ENCODE measurements around the gene ADGRB2. TPM values are rescaled to one million over a fixed set of nuclear protein-coding genes. Genes with fewer than 3 reads are reported as not detected.

ADGRB2 gene
- total RNA-seq, 1 donor from 2014 or later, result 7.1 TPM

DNA sequence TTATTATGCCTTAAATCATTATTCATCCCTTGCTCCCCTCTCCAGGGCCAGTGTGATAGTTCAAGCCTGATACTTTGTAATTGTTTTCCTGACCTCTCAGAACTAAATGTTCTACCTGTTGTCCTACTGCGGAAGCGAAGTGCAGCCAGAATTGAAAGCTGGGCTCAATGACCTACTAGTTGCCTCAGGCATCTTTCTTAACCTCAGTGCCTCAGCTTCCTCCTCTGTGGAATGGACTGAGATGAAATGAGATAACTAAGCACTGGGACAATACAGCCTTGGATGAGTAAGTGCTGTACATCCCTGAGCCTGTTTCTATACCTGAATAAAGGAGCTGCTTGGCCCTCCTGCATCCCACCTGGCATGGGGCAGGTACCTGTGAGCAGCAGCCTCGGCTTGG lies 86.7 kb downstream of the ADGRB2 start:
- H3K4me3 Mint-ChIP-seq, result no peak overlapping the region
- no peaks in the 10 kb centered on the region for H3K36me3 Mint-ChIP-seq
- H3K9me3 Mint-ChIP-seq, result no peaks in the 10 kb centered on the region

More for the DNA sequence above, 86.7 kb downstream of the ADGRB2 start:
- peak overlapping the region; percentile 19 for H3K27ac Mint-ChIP-seq
- H3K9me3 ChIP-seq (ENCODE audit: low read depth), result no peaks in the 10 kb centered on the region
- H3K4me2 ChIP-seq, result no peak overlapping the region
- H3K27me3 Mint-ChIP-seq (ENCODE audit: insufficient read depth, low read depth), result peaks cover 13% of the 10 kb centered on the region
- TF ChIP-seq EZH2 (IDR thresholded peaks at IDR 0.05) (no peak), EZH2phosphoT487 (IDR thresholded peaks at IDR 0.05) (no peak)
- TF ChIP-seq, protein P1, sequence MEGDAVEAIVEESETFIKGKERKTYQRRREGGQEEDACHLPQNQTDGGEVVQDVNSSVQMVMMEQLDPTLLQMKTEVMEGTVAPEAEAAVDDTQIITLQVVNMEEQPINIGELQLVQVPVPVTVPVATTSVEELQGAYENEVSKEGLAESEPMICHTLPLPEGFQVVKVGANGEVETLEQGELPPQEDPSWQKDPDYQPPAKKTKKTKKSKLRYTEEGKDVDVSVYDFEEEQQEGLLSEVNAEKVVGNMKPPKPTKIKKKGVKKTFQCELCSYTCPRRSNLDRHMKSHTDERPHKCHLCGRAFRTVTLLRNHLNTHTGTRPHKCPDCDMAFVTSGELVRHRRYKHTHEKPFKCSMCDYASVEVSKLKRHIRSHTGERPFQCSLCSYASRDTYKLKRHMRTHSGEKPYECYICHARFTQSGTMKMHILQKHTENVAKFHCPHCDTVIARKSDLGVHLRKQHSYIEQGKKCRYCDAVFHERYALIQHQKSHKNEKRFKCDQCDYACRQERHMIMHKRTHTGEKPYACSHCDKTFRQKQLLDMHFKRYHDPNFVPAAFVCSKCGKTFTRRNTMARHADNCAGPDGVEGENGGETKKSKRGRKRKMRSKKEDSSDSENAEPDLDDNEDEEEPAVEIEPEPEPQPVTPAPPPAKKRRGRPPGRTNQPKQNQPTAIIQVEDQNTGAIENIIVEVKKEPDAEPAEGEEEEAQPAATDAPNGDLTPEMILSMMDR (IDR thresholded peaks at IDR 0.05), result no peak
- H3K4me3 ChIP-seq, result no peak overlapping the region
- H3K27ac ChIP-seq, result no peak overlapping the region
- no peaks in the 10 kb centered on the region for H3F3A ChIP-seq (ENCODE audit: low read depth)
- H3K27me3 ChIP-seq, result no peaks in the 10 kb centered on the region
- no peaks in the 10 kb centered on the region for H3K79me2 ChIP-seq (ENCODE audit: low read depth)
- H3K36me3 ChIP-seq, result no peaks in the 10 kb centered on the region
- H4K20me1 ChIP-seq (ENCODE audit: low read depth), result no peaks in the 10 kb centered on the region
- no peak for DNase-seq (ENCODE audit: low spot score)
- no peaks in the 10 kb centered on the region for H3K4me1 ChIP-seq
- H2AFZ ChIP-seq (replicated peaks), result no peak overlapping the region
- no peak overlapping the region for H3K9ac ChIP-seq
- peaks cover 22% of the 10 kb centered on the region for H3K4me1 Mint-ChIP-seq

Small RNAs within 50 kb of the gene (microRNA-seq; reads per million reads assigned to microRNA genes)
- gene MIR4254, result not detected

Small RNAs within 50 kb of the gene (small RNA-seq; reads per million reads assigned to genes)
- gene MIR4254, result not detected

Other genes starting within 250 kb of the ADGRB2 start
- not detected in 2 replicates for gene TINAGL1, start 187.8 kb downstream of the ADGRB2 start, total RNA-seq (ENCODE audit: low replicate concordance)
- gene HCRTR1, start 146.7 kb downstream of the ADGRB2 start, total RNA-seq (ENCODE audit: low replicate concordance), result 0.06 TPM in 1 of 2 replicates, not detected in the other
- 30.7 and 47.7 TPM in 2 replicates for gene PEF1, start 119.5 kb downstream of the ADGRB2 start, total RNA-seq (ENCODE audit: low replicate concordance)
- gene COL16A1, start 60.3 kb downstream of the ADGRB2 start, total RNA-seq (ENCODE audit: low replicate concordance), result 0.22 and 7.0 TPM in 2 replicates
- gene SPOCD1, start 51.7 kb upstream of the ADGRB2 start, total RNA-seq (ENCODE audit: low replicate concordance), result 1.4 and 3.1 TPM in 2 replicates
- 211 and 540 TPM in 2 replicates for gene PTP4A2, start 174.0 kb upstream of the ADGRB2 start, total RNA-seq (ENCODE audit: low replicate concordance)
- 159 and 201 TPM in 2 replicates for gene KHDRBS1, start 249.5 kb upstream of the ADGRB2 start, total RNA-seq (ENCODE audit: low replicate concordance)